ENCODE data around the gene TYRO3.
A peak's percentile ranks its signal among the peaks of the same experiment; 100 is the strongest.

TYRO3 gene

GRCh38 chr15:41536866-41537265, 22.1 kb upstream of the TYRO3 start:
- Histone ChIP-seq H3K36me3 (replicated peaks) (peaks cover 41% of the 10 kb centered on the region), H3K9me3 (no peaks in the 10 kb centered on the region), H3K4me3 (no peak overlapping the region), H3K27me3 (ENCODE audit: low read depth) (no peaks in the 10 kb centered on the region), H3K4me1 (peaks cover 7% of the 10 kb centered on the region; the same call in 1 of the 2 replicates)
- DNase-seq (ENCODE audit: low spot score in 2 of 2), result no peak
- in situ Hi-C loops (cut with MboI; ENCODE audit: low sequenced_read_pairs), result no loop called here

DNA sequence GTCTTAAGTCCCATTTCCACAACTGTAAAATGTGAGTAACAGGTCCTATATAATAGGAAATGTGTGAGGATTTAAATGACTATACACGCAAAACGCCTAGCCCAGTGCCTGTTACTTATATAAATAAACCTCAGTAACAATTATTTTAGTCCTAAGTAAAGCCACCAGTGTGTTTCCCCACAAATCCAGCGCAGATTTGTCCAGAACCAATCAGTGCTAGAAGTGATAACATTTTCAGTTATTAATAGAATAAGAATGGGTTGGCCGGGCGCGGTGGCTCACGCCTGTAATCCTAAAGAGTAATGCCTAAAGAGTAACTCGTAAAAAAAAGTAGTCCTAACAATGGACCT, 15.5 kb upstream of the TYRO3 start:
- no peaks in the 10 kb centered on the region for H3K9me3 ChIP-seq
- no peaks in the 10 kb centered on the region for H3K36me3 ChIP-seq (replicated peaks)
- peaks cover 15% of the 10 kb centered on the region; the same call in 1 of the 2 replicates for H3K4me1 ChIP-seq
- no peaks in the 10 kb centered on the region for H3K27me3 ChIP-seq (ENCODE audit: low read depth)
- H3K4me3 ChIP-seq, result peak overlapping the region; percentile 88
- DNase-seq (ENCODE audit: low spot score in 2 of 2), result peak in 1 of 2 experiments; percentile 13
- in situ Hi-C loops (cut with MboI; ENCODE audit: low sequenced_read_pairs), result no loop called here

DNA sequence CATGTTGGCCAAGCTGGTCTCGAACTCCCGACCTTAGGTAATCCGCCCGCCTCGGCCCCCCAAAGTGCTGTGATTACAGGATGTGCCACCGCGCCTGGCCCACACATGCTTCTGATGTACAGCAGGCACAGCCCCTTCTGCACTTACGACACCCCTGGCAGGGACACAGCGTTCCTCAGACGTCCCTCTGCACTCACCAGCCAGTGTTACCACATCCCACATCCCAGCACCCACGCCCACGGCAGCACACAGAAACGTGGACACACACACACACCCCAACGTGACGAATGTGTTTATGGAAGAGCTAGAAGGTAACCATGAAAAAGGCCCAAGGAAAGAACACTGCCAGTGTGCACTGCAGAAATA, 14.4 kb upstream of the TYRO3 start:
- no peaks in the 10 kb centered on the region for H3K9me3 ChIP-seq
- in situ Hi-C loops (cut with MboI; ENCODE audit: low sequenced_read_pairs), result no loop called here
- peak overlapping the region; percentile 88 for H3K4me3 ChIP-seq
- no peaks in the 10 kb centered on the region for H3K27me3 ChIP-seq (ENCODE audit: low read depth)
- H3K36me3 ChIP-seq (replicated peaks), result no peaks in the 10 kb centered on the region
- peaks cover 15% of the 10 kb centered on the region; the same call in 1 of the 2 replicates for H3K4me1 ChIP-seq
- DNase-seq (ENCODE audit: low spot score in 2 of 2), result no peak

DNA sequence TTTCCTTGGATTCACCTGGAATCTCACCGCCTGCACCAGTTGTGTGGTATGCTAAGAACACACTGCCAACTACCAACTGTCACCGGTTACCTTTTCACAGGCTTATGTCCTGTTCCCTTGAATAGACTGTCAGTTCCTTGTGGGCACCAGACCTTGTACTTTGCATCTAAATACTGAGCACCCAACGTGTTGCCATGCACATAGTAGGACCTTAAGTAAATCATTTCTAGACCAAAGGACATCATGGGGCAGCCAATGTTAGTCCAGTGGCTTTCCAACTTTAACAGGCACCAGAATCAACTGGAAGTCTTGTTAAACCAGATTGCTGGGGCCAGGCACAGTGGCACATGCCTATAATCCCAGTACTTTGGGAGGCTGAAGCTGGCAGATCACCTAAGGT, 13.8 kb upstream of the TYRO3 start:
- H3K4me3 ChIP-seq, result no peak overlapping the region
- no peaks in the 10 kb centered on the region for H3K36me3 ChIP-seq (replicated peaks)
- H3K4me1 ChIP-seq, result peaks cover 15% of the 10 kb centered on the region; the same call in 1 of the 2 replicates
- no peak for DNase-seq (ENCODE audit: low spot score in 2 of 2)
- H3K9me3 ChIP-seq, result no peaks in the 10 kb centered on the region
- in situ Hi-C loops (cut with MboI; ENCODE audit: low sequenced_read_pairs), result no loop called here
- H3K27me3 ChIP-seq (ENCODE audit: low read depth), result no peaks in the 10 kb centered on the region

DNA sequence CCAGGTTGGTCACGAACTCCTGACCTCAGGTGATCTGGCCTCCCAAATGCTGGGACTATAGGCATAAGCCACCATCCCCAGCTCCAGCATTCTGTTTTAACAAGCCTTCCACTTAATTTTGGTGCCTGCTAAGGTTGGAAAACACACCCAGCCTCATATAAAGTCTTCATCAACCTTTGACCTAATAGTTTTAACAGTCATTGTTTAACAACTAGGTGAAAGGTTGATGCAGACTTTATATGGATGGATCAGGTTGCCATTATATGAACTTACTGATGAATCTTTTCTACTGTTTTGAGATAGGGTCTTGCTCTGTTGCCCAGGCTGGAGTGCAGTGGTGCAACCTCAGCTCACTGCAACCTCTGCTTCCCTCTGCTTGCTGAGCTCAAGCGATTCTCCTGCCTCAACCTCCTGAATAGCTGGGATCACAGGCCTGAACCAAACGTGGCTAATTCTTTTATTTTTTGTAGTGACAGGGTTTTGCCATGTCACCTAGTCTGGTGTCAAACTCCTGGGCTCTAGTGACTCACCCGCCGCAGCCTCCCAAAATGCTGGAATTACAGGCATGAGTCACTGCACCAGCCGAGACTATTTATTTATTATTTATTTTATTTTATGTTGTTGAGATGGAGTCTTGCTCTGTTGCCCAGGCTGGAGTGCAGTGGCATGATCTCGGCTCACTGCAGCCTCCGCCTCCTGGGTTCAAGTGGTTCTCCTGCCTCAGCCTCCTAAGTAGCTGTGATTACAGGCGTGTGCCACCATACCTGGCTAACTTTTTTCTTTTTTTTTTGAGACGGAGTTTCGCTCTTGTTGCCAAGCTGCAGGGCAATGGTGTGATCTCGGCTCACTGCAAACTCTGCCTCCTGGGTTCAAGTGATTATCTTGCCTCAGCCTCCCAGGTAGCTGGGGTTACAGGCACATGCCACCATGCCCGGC, 11.9 kb upstream of the TYRO3 start:
- Histone ChIP-seq H3K27me3 (ENCODE audit: low read depth) (no peaks in the 10 kb centered on the region), H3K9me3 (no peaks in the 10 kb centered on the region), H3K4me3 (no peak overlapping the region), H3K4me1 (peaks cover 8% of the 10 kb centered on the region; the same call in 1 of the 2 replicates), H3K36me3 (replicated peaks) (no peaks in the 10 kb centered on the region)
- no peak for DNase-seq (ENCODE audit: low spot score in 2 of 2)
- in situ Hi-C loops (cut with MboI; ENCODE audit: low sequenced_read_pairs), result no loop called here

DNA sequence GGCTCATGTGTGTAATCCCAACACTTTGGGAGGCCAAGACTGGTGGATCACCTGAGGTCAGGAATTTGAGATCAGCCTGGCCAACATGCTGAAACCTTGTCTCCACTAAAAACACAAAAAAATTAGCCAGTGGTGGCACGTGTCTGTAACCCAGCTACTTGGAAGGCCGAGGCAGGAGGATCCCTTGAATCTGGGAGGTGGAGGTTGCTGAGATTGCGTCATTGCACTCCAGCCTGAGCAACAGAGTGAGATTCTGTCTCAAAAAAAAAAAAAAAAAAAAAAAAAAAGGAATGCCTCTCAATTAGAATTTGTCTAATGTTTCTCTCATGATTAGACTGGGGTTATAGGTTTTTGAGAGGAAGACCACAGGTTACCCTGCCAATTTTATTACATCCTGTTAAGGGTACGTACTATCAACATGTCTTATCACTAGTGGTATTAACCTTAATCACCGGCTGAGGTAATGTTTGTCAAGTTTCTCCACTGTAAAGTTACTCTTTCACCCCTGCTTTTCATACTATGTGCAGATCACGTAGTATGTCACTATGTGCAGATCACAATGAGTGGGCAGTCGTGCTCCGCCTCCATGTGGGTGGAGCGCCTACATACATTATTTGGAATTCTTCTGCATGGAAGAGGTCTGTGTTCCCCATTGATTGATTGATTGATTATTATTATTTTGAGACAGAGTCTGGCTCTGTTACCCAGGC, 8.8 kb upstream of the TYRO3 start:
- in situ Hi-C loops (cut with MboI; ENCODE audit: low sequenced_read_pairs), result no loop called here
- Histone ChIP-seq H3K36me3 (replicated peaks) (no peaks in the 10 kb centered on the region), H3K4me1 (no peaks in the 10 kb centered on the region), H3K4me3 (no peak overlapping the region), H3K27me3 (ENCODE audit: low read depth) (no peaks in the 10 kb centered on the region), H3K9me3 (no peaks in the 10 kb centered on the region)
- DNase-seq (ENCODE audit: low spot score in 2 of 2), result no peak

DNA sequence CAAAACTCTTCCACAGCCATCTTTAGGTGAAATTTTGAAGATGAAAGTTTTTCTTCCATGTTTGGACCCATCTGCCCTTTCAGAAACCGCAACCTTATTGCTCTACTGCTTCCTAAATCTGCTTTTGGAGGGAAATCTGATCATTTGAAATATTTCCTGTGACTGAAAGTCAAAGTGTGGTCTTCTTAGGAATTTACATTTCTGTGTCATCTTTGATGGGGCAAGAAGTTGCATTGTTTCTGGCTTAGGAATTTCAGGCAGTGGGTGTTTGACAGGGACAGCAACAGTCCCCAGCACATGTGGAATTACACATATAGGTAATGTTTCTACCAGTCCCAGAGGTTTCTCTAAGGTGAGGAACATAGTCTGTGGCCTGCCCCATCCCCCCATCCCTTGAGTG, 5.3 kb upstream of the TYRO3 start:
- Histone ChIP-seq H3K9me3 (no peaks in the 10 kb centered on the region), H3K4me3 (no peak overlapping the region), H3K36me3 (replicated peaks) (no peaks in the 10 kb centered on the region), H3K4me1 (peaks cover 9% of the 10 kb centered on the region), H3K27me3 (ENCODE audit: low read depth) (no peaks in the 10 kb centered on the region)
- DNase-seq (ENCODE audit: low spot score in 2 of 2), result no peak
- in situ Hi-C loops (cut with MboI; ENCODE audit: low sequenced_read_pairs), result no loop called here

GRCh38 chr15:41554343-41554742, 4.7 kb upstream of the TYRO3 start:
- Histone ChIP-seq H3K4me1 (peaks cover 9% of the 10 kb centered on the region), H3K9me3 (no peaks in the 10 kb centered on the region), H3K4me3 (no peak overlapping the region), H3K36me3 (replicated peaks) (no peaks in the 10 kb centered on the region), H3K27me3 (ENCODE audit: low read depth) (no peaks in the 10 kb centered on the region)
- DNase-seq (ENCODE audit: low spot score in 2 of 2), result no peak
- in situ Hi-C loops (cut with MboI; ENCODE audit: low sequenced_read_pairs), result no loop called here

- in situ Hi-C loops (cut with MboI; ENCODE audit: low sequenced_read_pairs), result no loop called here
- no peaks in the 10 kb centered on the region for H3K36me3 ChIP-seq (replicated peaks)
- no peak for DNase-seq (ENCODE audit: low spot score in 2 of 2)
- no peaks in the 10 kb centered on the region for H3K9me3 ChIP-seq
- H3K4me3 ChIP-seq, result no peak overlapping the region
- H3K27me3 ChIP-seq (ENCODE audit: low read depth), result no peaks in the 10 kb centered on the region
- peaks cover 9% of the 10 kb centered on the region for H3K4me1 ChIP-seq
Measured at GRCh38 chr15:41554915-41555314, 4.1 kb upstream of the TYRO3 start.

GRCh38 chr15:41556677-41557076, 2.3 kb upstream of the TYRO3 start:
- in situ Hi-C loops (cut with MboI; ENCODE audit: low sequenced_read_pairs), result no loop called here
- Histone ChIP-seq H3K36me3 (replicated peaks) (peaks cover 7% of the 10 kb centered on the region), H3K27me3 (ENCODE audit: low read depth) (no peaks in the 10 kb centered on the region), H3K4me1 (peaks cover 9% of the 10 kb centered on the region), H3K4me3 (no peak overlapping the region), H3K9me3 (no peaks in the 10 kb centered on the region)
- DNase-seq (ENCODE audit: low spot score in 2 of 2), result no peak

DNA sequence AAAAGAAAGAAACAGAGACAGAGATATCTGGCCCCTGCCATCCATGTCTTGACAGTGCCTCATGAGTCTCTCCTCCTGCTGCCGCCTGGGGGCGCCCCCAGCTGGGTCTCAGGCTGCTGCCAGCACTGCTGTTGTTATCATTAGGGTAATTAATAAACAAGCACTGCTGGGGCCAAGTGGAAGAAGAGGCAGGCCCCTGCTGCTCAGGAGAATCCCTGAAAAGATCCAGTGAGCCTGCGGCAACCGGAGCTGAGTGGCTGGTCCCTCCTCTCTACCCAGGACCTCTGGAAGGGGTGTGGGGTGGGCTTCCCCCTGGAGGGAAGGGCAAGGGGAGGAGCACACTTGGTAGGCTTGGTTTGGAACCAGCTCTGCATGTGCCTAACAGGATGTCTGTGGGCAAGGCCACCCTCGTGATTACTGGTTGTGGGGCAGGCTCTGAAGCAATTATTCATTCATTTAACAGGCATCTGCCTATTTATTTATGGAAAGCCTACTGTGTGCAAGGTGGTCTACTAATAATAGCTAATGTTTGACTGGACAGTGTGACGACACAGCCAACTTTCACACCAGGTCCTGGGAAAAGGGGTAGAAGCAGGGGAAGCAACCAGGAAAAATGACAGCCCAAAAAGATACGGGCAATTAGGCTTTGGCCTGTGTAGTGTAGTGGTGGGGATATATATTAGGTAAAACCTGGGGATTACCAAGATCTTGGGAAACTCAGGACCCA, 1.2 kb upstream of the TYRO3 start:
- peak overlapping the region; percentile 59 for H3K4me3 ChIP-seq
- H3K36me3 ChIP-seq (replicated peaks), result peaks cover 15% of the 10 kb centered on the region
- H3K27me3 ChIP-seq (ENCODE audit: low read depth), result no peaks in the 10 kb centered on the region
- peak; percentile 68 to 83 for DNase-seq (ENCODE audit: low spot score in 2 of 2)
- in situ Hi-C loops (cut with MboI; ENCODE audit: low sequenced_read_pairs), result no loop called here
- H3K9me3 ChIP-seq, result no peaks in the 10 kb centered on the region
- H3K4me1 ChIP-seq, result peaks cover 9% of the 10 kb centered on the region

DNA sequence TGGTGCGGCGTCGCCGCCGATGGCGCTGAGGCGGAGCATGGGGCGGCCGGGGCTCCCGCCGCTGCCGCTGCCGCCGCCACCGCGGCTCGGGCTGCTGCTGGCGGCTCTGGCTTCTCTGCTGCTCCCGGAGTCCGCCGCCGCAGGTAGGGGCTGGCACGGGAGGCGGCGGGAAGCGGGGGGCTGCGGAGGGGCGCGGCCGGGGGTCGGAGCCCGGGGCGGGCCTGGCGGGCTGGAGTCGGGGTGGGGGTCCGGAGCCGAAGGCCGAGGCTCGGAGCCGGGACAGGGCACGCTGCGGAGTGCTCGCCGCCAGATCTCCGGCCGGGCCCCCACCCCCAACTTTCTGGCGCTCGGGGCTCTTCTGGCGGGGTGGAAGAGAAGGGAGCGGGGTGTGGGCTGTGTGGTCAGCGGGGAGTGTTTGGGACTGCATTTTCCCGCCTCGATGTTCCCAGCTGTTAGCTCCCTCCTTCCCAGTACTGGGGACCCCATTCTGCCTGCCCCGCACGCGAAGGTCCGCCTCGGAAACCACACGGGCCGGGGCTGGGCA, 299 bp downstream of the TYRO3 start:
- H3K9me3 ChIP-seq, result no peaks in the 10 kb centered on the region
- no peak for DNase-seq (ENCODE audit: low spot score in 2 of 2)
- H3K4me1 ChIP-seq, result peaks cover 9% of the 10 kb centered on the region
- no peaks in the 10 kb centered on the region for H3K27me3 ChIP-seq (ENCODE audit: low read depth)
- H3K36me3 ChIP-seq (replicated peaks), result peaks cover 23% of the 10 kb centered on the region
- in situ Hi-C loops (cut with MboI; ENCODE audit: low sequenced_read_pairs), result no loop called here
- peak overlapping the region; percentile 59 for H3K4me3 ChIP-seq

DNA sequence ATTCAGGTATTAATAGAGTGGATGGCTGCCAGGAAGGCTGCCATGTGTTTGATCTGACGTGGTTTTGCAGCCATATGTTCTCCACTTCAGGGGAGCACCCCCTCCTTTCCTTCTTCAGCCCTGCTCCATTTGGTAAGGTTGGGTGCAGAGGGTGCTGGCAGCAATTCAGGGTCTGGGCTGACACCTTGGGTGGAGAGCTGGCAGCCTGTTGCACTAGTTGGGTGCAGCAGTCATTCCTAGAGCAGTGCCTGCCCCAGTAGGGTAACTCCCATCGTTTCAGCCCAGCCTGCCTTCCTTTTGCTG, 1.5 kb downstream of the TYRO3 start:
- Histone ChIP-seq H3K27me3 (ENCODE audit: low read depth) (no peaks in the 10 kb centered on the region), H3K4me3 (no peak overlapping the region), H3K9me3 (no peaks in the 10 kb centered on the region), H3K4me1 (peaks cover 9% of the 10 kb centered on the region), H3K36me3 (replicated peaks) (peaks cover 30% of the 10 kb centered on the region)
- in situ Hi-C loops (cut with MboI; ENCODE audit: low sequenced_read_pairs), result loop anchor here (10.0 kb wide), 1 partner anchor 254 kb away; no protein-coding TSS in a partner anchor
- DNase-seq (ENCODE audit: low spot score in 2 of 2), result no peak
